ENCODE results near the gene CISH.

DNA sequence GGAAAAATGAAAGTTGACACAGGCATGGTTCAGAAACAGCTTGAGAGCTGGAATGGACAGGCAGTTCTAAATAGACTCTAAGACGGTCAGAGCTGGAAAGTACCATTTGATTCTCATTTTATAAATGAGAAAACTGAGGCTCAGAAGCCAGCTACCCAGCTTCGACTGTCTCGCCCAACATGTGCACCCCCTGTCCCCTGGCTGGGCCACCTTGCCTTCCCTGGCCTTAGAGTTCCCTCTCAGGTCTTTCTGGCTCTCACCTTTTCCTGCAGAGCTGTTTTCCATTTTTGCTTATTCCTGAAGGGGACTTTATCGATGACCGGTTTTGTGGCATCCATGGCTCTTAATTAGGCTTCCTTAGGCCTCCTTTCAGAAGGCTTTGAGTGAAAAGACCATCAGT lies 45.8 kb upstream of the CISH start:
- TF ChIP-seq, protein P1, sequence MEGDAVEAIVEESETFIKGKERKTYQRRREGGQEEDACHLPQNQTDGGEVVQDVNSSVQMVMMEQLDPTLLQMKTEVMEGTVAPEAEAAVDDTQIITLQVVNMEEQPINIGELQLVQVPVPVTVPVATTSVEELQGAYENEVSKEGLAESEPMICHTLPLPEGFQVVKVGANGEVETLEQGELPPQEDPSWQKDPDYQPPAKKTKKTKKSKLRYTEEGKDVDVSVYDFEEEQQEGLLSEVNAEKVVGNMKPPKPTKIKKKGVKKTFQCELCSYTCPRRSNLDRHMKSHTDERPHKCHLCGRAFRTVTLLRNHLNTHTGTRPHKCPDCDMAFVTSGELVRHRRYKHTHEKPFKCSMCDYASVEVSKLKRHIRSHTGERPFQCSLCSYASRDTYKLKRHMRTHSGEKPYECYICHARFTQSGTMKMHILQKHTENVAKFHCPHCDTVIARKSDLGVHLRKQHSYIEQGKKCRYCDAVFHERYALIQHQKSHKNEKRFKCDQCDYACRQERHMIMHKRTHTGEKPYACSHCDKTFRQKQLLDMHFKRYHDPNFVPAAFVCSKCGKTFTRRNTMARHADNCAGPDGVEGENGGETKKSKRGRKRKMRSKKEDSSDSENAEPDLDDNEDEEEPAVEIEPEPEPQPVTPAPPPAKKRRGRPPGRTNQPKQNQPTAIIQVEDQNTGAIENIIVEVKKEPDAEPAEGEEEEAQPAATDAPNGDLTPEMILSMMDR (conservative IDR thresholded peaks at IDR 0.05; ENCODE audit: low read depth, low read length) = no peak
- TF ChIP-seq EZH2 (IDR thresholded peaks at IDR 0.05; ENCODE audit: low read length, unreplicated experiment) = no peak

All from PC-3 (cell line).